Vagina (tissue), 2 donors: ENCODE data around the gene MEN1. TPM values are rescaled to one million over a fixed set of nuclear protein-coding genes. Genes with fewer than 3 reads are reported as not detected.
"Not testable (repeated sequence)": the region's sequence is repeated elsewhere in the genome, so short reads cannot be mapped to it uniquely, and the experiment has no call there.

Experiments used
- DNase-seq, 2 donors: peaks; one replicate each; pipeline ENCODE4 v3.0.0-alpha.2; 2017; ENCODE audit errors: extremely low spot score in 2 of 2
- H3K27ac ChIP-seq: fragments of 200-600 bp; sonication (generic); one replicate; pipeline ENCODE4 v1.5.1; 2019
- H3K27me3 ChIP-seq: fragments of 200-600 bp; sonication (generic); one replicate; pipeline ENCODE4 v1.5.1; 2019
- H3K36me3 ChIP-seq, 2 donors: fragments of 200-600 bp; sonication (generic); one replicate each; pipeline ENCODE4 v1.5.1; 2017 to 2019
- H3K4me1 ChIP-seq: fragments of 200-600 bp; sonication (generic); one replicate; pipeline ENCODE4 v1.5.1; 2019
- H3K4me3 ChIP-seq, 2 donors: fragments of 200-600 bp; sonication (generic); 1 replicate in 1 of 2; 2 replicates in 1 of 2; pipeline ENCODE4 v1.5.1; 2016 to 2019
- H3K9me3 ChIP-seq: fragments of 200-600 bp; sonication (generic); one replicate; pipeline ENCODE4 v1.5.1; 2019
- POLR2A ChIP-seq, 2 donors: fragments of 450-650 bp; IDR thresholded peaks; one replicate each; pipeline ENCODE4 v1.6.1; 2017; ENCODE audit warnings: antibody characterized with exemption in 2 of 2, mild to moderate bottlenecking in 2 of 2, moderate library complexity in 2 of 2
- POLR2AphosphoS5 ChIP-seq, 2 donors: sonication (generic); formaldehyde crosslinking; IDR thresholded peaks; one replicate each; pipeline ENCODE4 v1.9.0; 2017; ENCODE audit warnings: antibody characterized with exemption in 2 of 2, mild to moderate bottlenecking in 2 of 2, low read depth in 1 of 2; ENCODE audit not compliant: insufficient read depth in 1 of 2
- intact Hi-C: fragments of 100-400 bp; cut with DNase I; formaldehyde crosslinking; loops from one replicate; pipeline ENCODE4 v1.15.1; 2023
- total RNA-seq: library from RNA; depleted of rRNA; stranded (reverse); fragments of >200 nt; gene quantifications from one replicate; pipeline ENCODE4 v1.2.3, GENCODE V29; 2016
- TF ChIP-seq, protein P1 (sequence below), 3 experiments: fragments of 450-650 bp in 2 of 3; fragments of 200-600 bp in 1 of 3; sonication (generic) in 1 of 3; IDR thresholded peaks; one replicate each; pipeline ENCODE4 v1.5.1; 2017 to 2019; ENCODE audit warnings: antibody characterized with exemption in 3 of 3, mild to moderate bottlenecking in 2 of 3, moderate library complexity in 2 of 3

Gene MEN1
- total RNA-seq, 1 donor from 2014 or later, result 27.0 TPM

DNA sequence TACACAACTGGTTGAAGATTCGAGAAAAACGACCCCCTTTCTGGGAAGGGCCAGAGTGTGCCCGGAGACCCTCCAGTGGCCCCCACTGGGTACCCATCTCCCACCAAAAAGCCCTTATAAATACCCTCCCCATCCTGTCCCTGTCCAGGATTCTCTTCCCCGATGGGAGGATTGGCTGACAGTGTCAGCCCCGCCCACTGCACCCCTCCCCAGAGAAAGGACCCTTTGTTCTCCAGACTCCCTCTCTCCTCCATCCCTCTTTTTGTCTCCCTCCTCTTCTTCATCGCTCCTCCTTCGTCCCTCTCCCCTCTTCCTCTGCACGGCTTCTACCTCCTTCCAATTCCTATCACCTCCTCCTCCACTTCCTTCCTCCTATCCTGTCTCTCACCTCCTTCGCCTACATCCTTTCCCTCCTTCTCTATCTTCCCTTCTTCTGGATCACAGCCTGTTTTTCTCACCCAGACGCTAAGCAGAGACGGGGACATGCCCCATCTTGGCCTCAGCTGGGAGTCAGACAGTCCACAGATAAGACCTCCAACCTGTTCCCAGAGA lies 13.3 kb upstream of the MEN1 start:
- DNase-seq, result no peak
- no peak overlapping the region for H3K4me3 ChIP-seq
- H3K4me1 ChIP-seq, result no peaks in the 10 kb centered on the region
- intact Hi-C loops, result no loop called here
- H3K27me3 ChIP-seq, result no peaks in the 10 kb centered on the region
- no peaks in the 10 kb centered on the region for H3K36me3 ChIP-seq
- no peaks in the 10 kb centered on the region for H3K9me3 ChIP-seq
- no peak for TF ChIP-seq POLR2A (IDR thresholded peaks at IDR 0.05)
- TF ChIP-seq, protein P1, sequence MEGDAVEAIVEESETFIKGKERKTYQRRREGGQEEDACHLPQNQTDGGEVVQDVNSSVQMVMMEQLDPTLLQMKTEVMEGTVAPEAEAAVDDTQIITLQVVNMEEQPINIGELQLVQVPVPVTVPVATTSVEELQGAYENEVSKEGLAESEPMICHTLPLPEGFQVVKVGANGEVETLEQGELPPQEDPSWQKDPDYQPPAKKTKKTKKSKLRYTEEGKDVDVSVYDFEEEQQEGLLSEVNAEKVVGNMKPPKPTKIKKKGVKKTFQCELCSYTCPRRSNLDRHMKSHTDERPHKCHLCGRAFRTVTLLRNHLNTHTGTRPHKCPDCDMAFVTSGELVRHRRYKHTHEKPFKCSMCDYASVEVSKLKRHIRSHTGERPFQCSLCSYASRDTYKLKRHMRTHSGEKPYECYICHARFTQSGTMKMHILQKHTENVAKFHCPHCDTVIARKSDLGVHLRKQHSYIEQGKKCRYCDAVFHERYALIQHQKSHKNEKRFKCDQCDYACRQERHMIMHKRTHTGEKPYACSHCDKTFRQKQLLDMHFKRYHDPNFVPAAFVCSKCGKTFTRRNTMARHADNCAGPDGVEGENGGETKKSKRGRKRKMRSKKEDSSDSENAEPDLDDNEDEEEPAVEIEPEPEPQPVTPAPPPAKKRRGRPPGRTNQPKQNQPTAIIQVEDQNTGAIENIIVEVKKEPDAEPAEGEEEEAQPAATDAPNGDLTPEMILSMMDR (IDR thresholded peaks at IDR 0.05), result no peak
- TF ChIP-seq POLR2AphosphoS5 (IDR thresholded peaks at IDR 0.05; ENCODE audit: insufficient read depth in 1 of 2, low read depth in 1 of 2), result no peak
- no peak overlapping the region for H3K27ac ChIP-seq

DNA sequence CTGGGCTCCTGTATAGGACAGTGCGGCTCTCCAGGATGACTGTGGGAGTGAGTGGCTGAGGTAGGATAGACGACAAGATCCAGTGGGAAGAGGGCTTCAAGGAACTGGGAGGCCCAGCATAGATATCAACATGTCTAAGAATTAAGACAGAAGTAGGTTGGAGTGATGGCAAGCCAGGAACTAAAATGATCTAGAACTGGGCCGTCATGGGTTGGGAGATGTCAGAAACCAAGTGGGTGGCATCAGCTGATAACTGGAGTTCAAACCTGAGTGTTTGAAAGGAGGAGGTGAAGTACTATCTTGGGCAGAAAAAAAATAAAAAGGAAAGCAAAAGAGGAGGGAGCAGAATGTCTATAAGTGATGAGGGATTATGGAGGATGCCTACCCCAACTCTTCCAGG lies 7.1 kb upstream of the MEN1 start:
- H3K27me3 ChIP-seq, result no peaks in the 10 kb centered on the region

GRCh38 chr11:64815433-64815832 lies 5.1 kb upstream of the MEN1 start:
- H3K27ac ChIP-seq, DNase-seq, H3K9me3 ChIP-seq, H3K27me3 ChIP-seq, H3K4me3 ChIP-seq, intact Hi-C loops, H3K36me3 ChIP-seq, H3K4me1 ChIP-seq: not testable (repeated sequence)

More for the DNA sequence above, 7.1 kb upstream of the MEN1 start:
- DNase-seq, result no peak
- no peaks in the 10 kb centered on the region for H3K36me3 ChIP-seq
- H3K4me3 ChIP-seq, result no peak overlapping the region
- TF ChIP-seq POLR2A (IDR thresholded peaks at IDR 0.05) (no peak), POLR2AphosphoS5 (IDR thresholded peaks at IDR 0.05; ENCODE audit: insufficient read depth in 1 of 2, low read depth in 1 of 2) (no peak)
- TF ChIP-seq, protein P1 (IDR thresholded peaks at IDR 0.05), result no peak
- H3K27ac ChIP-seq, result no peak overlapping the region
- no peaks in the 10 kb centered on the region for H3K4me1 ChIP-seq
- H3K9me3 ChIP-seq, result no peaks in the 10 kb centered on the region
- intact Hi-C loops, result no loop called here

DNA sequence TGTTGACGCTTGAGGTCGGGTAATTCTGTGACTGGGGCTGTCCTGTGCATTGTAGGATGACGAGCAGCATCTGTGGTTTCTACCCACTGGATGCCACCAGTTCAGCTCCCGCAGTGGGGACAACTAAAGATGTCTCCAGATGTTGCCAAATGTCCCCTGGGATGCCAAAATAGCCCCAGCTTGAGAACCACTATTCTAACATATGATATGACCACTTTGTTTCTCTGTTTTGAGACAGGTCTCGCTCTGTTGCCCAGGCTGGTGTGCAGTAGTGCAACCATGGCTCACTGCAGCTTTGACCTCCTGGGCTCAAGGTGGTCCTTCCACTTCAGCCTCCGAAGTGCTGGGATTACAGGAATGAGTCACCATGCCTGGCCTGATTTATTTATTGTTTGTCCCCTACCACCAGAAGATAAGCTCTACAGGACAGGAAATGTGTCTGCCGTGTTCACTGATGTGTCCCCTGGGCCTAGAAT lies 4.4 kb upstream of the MEN1 start:
- DNase-seq, result no peak
- no peak for TF ChIP-seq POLR2A (IDR thresholded peaks at IDR 0.05)
- TF ChIP-seq POLR2AphosphoS5 (IDR thresholded peaks at IDR 0.05; ENCODE audit: insufficient read depth in 1 of 2, low read depth in 1 of 2), result no peak
- TF ChIP-seq, protein P1 (IDR thresholded peaks at IDR 0.05), result no peak

DNA sequence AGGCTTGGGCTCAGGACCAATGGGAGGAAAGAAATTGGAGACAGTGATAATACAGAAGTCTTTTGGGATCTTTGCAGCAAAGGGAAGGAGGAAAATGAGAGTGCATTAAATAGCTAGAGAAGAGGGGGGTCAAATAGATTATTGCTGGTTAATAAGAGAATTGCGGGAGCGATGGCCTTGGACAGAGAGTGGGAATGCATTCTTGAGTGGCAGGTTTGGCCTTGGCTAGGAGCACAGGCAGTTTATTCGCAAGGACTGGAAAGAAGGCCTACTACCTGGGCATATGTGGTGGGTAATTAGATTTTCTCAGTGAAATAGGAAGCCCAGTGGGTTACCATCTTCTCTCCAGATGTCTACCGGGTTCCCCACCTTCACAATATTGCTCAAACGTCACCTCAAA lies 3.5 kb upstream of the MEN1 start:
- no peak for DNase-seq
- intact Hi-C loops, result no loop called here
- Histone ChIP-seq H3K27me3 (no peaks in the 10 kb centered on the region), H3K4me3 (no peak overlapping the region), H3K9me3 (no peaks in the 10 kb centered on the region), H3K4me1 (peaks cover 16% of the 10 kb centered on the region), H3K27ac (no peak overlapping the region), H3K36me3 (no peaks in the 10 kb centered on the region)
- TF ChIP-seq POLR2AphosphoS5 (IDR thresholded peaks at IDR 0.05; ENCODE audit: insufficient read depth in 1 of 2, low read depth in 1 of 2) (no peak), POLR2A (IDR thresholded peaks at IDR 0.05) (no peak)
- TF ChIP-seq, protein P1 (IDR thresholded peaks at IDR 0.05), result no peak

More for the DNA sequence above, 4.4 kb upstream of the MEN1 start:
- peaks cover 8% of the 10 kb centered on the region for H3K4me1 ChIP-seq
- H3K9me3 ChIP-seq, result no peaks in the 10 kb centered on the region
- no peak overlapping the region for H3K4me3 ChIP-seq
- intact Hi-C loops, result no loop called here
- H3K36me3 ChIP-seq, result no peaks in the 10 kb centered on the region
- no peaks in the 10 kb centered on the region for H3K27me3 ChIP-seq
- no peak overlapping the region for H3K27ac ChIP-seq
